HepG2 (cell line): ENCODE measurements around the gene PPP4R4. TPM values are rescaled to one million over a fixed set of nuclear protein-coding genes. Genes with fewer than 3 reads are reported as not detected.

Experiments
- HNRNPUL1 ChIP-seq: fragments of 200-400 bp; formaldehyde crosslinking; IDR thresholded peaks from 2 replicates; pipeline ENCODE4 v1.6.1; 2017; ENCODE audit warnings: low read depth, mild to moderate bottlenecking, low read length, moderate library complexity
- HOXA3 ChIP-seq: sonication (generic); formaldehyde crosslinking; IDR thresholded peaks from 2 replicates; pipeline ENCODE4 v1.5.0; 2020; ENCODE audit warnings: missing genetic modification reagents
- HOXD1 ChIP-seq: sonication (generic); formaldehyde crosslinking; IDR thresholded peaks from 2 replicates; pipeline ENCODE4 v1.5.0; 2020; ENCODE audit warnings: missing genetic modification reagents
- KDM2A ChIP-seq: sonication (generic); formaldehyde crosslinking; IDR thresholded peaks from 2 replicates; pipeline ENCODE4 v1.4.0; 2020; ENCODE audit warnings: low read depth, missing genetic modification reagents, borderline replicate concordance
- MAZ ChIP-seq, 2 experiments: sonication (generic) in 1 of 2; formaldehyde crosslinking in 1 of 2; IDR thresholded peaks; 2 replicates each; pipeline versions ENCODE4 v1.5.0 to v1.6.1; 2012 to 2020; ENCODE audit warnings: low read depth in 2 of 2, mild to moderate bottlenecking in 2 of 2, borderline replicate concordance in 1 of 2, improper control_type of control experiment in 1 of 2, low read length in 1 of 2, missing genetic modification reagents in 1 of 2, moderate library complexity in 1 of 2
- MYNN ChIP-seq: sonication (generic); formaldehyde crosslinking; IDR thresholded peaks from 2 replicates; pipeline ENCODE4 v1.4.0; 2020; ENCODE audit warnings: mild to moderate bottlenecking, low read depth, missing genetic modification reagents
- NFKBIZ ChIP-seq: IDR thresholded peaks from 2 replicates; pipeline ENCODE4 v1.6.1; 2018; ENCODE audit warnings: missing genetic modification reagents, missing compliant biosample characterization
- PREB ChIP-seq: sonication (generic); formaldehyde crosslinking; IDR thresholded peaks from 2 replicates; pipeline ENCODE4 v1.4.0; 2020; ENCODE audit warnings: missing genetic modification reagents
- SP4 ChIP-seq: sonication (generic); formaldehyde crosslinking; IDR thresholded peaks from 2 replicates; pipeline ENCODE4 v1.8.1; 2023; ENCODE audit warnings: mild to moderate bottlenecking, missing genetic modification reagents
- ZFX ChIP-seq: sonication (generic); formaldehyde crosslinking; IDR thresholded peaks from 2 replicates; pipeline ENCODE4 v1.4.0; 2020; ENCODE audit warnings: mild to moderate bottlenecking, low read depth, missing genetic modification reagents, moderate library complexity
- ZNF407 ChIP-seq: sonication (generic); formaldehyde crosslinking; IDR thresholded peaks from one replicate; pipeline ENCODE4 v1.5.1; 2020; ENCODE audit warnings: mild to moderate bottlenecking, missing genetic modification reagents; ENCODE audit errors: not compliant biosample characterization
- ZNF556 ChIP-seq: sonication (generic); formaldehyde crosslinking; IDR thresholded peaks from 2 replicates; pipeline ENCODE4 v1.4.0; 2020; ENCODE audit warnings: mild to moderate bottlenecking, missing genetic modification reagents, borderline replicate concordance
- ZNF619 ChIP-seq: sonication (generic); formaldehyde crosslinking; IDR thresholded peaks from 2 replicates; pipeline ENCODE4 v1.4.0; 2020; ENCODE audit warnings: mild to moderate bottlenecking, missing genetic modification reagents
- polyA plus RNA-seq, 8 experiments: library from polyadenylated mRNA; depleted of rRNA in 3 of 8; stranded (reverse) in 7 of 8; unstranded in 1 of 8; fragments of >200 nt; fragmentation: Illumina TruSeq in 4 of 8; extraction: Trizol in 4 of 8; gene quantifications; 2 replicates each; pipeline versions ENCODE4 v1.2.1 to v1.2.3, GENCODE V29; 2011 to 2016; ENCODE audit warnings: low read depth in 4 of 8, missing spikeins in 1 of 8, mixed read lengths in 1 of 8; ENCODE audit not compliant: insufficient read depth in 1 of 8
- total RNA-seq, 5 experiments: library from RNA; depleted of rRNA; stranded (reverse); fragments of >200 nt; fragmentation: Illumina TruSeq; extraction: Trizol; gene quantifications; 2 replicates each; pipeline ENCODE4 v1.2.3, GENCODE V29; 2016; ENCODE audit warnings: low read depth in 1 of 5
- TF ChIP-seq, protein P1 (sequence below): sonication (generic); formaldehyde crosslinking; IDR thresholded peaks from 2 replicates; pipeline ENCODE4 v1.5.0; 2020; ENCODE audit warnings: missing genetic modification reagents
- TF ChIP-seq, protein P2 (sequence below): IDR thresholded peaks from 2 replicates; pipeline ENCODE4 v1.6.1; 2016
- TF ChIP-seq, protein P3 (sequence below): sonication (generic); formaldehyde crosslinking; IDR thresholded peaks from 2 replicates; pipeline ENCODE4 v1.5.1; 2020; ENCODE audit warnings: mild to moderate bottlenecking, moderate library complexity, missing genetic modification reagents

PPP4R4 gene
- total and polyA plus RNA-seq, 2 of the 13 experiments (the other 11 are each of a cell fraction or from before 2014, with no cell fraction given) = 9.5 to 19.8 TPM

- 0 out of 2 replicates have a peak, but pooled peaks have one; percentile 6 for TF ChIP-seq MAZ (IDR thresholded peaks at IDR 0.05; ENCODE audit: borderline replicate concordance, low read depth, low read length)
- no peak for TF ChIP-seq MAZ (CRISPR knock-in tag; IDR thresholded peaks at IDR 0.05; ENCODE audit: low read depth)
- peak; percentile 53 for TF ChIP-seq HOXA3
- no peak for TF ChIP-seq NFKBIZ (CRISPR knock-in tag)
- TF ChIP-seq ZFX (CRISPR knock-in tag) = peak; percentile 40
- peak; percentile 72 for TF ChIP-seq SP4 (CRISPR knock-in tag)
- TF ChIP-seq, protein P1, sequence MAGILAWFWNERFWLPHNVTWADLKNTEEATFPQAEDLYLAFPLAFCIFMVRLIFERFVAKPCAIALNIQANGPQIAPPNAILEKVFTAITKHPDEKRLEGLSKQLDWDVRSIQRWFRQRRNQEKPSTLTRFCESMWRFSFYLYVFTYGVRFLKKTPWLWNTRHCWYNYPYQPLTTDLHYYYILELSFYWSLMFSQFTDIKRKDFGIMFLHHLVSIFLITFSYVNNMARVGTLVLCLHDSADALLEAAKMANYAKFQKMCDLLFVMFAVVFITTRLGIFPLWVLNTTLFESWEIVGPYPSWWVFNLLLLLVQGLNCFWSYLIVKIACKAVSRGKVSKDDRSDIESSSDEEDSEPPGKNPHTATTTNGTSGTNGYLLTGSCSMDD (CRISPR knock-in tag) = no peak
- TF ChIP-seq ZNF407 = no peak
- TF ChIP-seq ZNF619 (CRISPR knock-in tag) = no peak
- TF ChIP-seq HNRNPUL1 = no peak
- no peak for TF ChIP-seq HOXD1 (CRISPR knock-in tag)
- TF ChIP-seq, protein P2, sequence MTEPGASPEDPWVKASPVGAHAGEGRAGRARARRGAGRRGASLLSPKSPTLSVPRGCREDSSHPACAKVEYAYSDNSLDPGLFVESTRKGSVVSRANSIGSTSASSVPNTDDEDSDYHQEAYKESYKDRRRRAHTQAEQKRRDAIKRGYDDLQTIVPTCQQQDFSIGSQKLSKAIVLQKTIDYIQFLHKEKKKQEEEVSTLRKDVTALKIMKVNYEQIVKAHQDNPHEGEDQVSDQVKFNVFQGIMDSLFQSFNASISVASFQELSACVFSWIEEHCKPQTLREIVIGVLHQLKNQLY (CRISPR knock-in tag) = no peak
- TF ChIP-seq, protein P3, sequence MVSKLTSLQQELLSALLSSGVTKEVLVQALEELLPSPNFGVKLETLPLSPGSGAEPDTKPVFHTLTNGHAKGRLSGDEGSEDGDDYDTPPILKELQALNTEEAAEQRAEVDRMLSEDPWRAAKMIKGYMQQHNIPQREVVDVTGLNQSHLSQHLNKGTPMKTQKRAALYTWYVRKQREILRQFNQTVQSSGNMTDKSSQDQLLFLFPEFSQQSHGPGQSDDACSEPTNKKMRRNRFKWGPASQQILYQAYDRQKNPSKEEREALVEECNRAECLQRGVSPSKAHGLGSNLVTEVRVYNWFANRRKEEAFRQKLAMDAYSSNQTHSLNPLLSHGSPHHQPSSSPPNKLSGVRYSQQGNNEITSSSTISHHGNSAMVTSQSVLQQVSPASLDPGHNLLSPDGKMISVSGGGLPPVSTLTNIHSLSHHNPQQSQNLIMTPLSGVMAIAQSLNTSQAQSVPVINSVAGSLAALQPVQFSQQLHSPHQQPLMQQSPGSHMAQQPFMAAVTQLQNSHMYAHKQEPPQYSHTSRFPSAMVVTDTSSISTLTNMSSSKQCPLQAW (CRISPR knock-in tag) = no peak
- TF ChIP-seq MYNN (CRISPR knock-in tag) = no peak
- no peak for TF ChIP-seq KDM2A (CRISPR knock-in tag)
- no peak for TF ChIP-seq ZNF556 (CRISPR knock-in tag)
- 0 out of 2 replicates have a peak, but pooled peaks have one; percentile 31 for TF ChIP-seq PREB (CRISPR knock-in tag)
Measured at GRCh38 chr14:94173885-94174603, at the start of gene PPP4R4 (continued).
